GM19025 (cell line): ENCODE data around the gene FOXA3.

Experiments
- ATAC-seq: cut with Tn5 transposase; IDR thresholded peaks from one replicate; pipeline ENCODE4 v1.9.1; 2021; ENCODE audit warnings: mild to moderate bottlenecking, low read depth, moderate library complexity; ENCODE audit not compliant: unreplicated experiment

The FOXA3 gene

GRCh38 chr19:45872095-45872919 is 8.2 kb downstream of the FOXA3 start:
- ATAC-seq: no peak

DNA sequence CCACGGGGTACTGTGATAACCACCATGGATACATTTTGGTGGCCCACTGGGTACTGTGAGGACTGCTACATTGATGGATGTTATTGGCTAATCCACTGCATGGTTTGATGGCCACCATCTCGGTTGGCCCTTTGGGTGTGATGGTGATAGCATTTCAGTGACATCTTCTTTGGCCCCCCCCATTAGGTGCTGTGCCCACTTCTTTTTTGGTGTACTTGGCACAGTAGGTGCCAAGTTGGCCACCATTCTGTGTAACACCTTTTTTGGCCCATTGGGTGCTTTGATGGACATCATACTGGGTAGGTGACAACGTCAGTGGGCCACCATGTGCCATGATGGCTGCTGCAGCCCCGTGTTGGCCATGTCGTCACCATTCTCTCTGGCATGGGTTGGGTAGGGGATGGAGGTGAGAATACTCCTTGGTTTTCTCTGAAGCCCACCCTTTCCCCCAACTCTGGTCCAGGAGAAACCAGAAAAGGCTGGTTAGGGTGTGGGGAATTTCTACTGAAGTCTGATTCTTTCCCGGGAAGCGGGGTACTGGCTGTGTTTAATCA is 9.2 kb downstream of the FOXA3 start:
- no peak for ATAC-seq

- no peak for ATAC-seq
Measured at GRCh38 chr19:45874620-45874966, 10.5 kb downstream of the FOXA3 start.

DNA sequence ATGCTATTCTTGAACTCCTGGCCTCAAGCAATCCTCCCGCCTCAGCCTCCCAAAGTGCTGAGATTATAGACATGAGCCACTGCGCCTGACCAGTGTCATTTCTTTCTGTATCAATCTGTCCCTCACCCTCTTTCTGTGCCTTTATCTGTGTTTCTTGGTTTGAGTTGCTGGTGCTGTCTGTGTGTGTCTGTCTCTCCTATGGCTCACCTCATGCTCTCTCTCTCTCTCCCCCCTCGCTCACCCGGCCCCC is 12.0 kb downstream of the FOXA3 start:
- ATAC-seq: no peak

DNA sequence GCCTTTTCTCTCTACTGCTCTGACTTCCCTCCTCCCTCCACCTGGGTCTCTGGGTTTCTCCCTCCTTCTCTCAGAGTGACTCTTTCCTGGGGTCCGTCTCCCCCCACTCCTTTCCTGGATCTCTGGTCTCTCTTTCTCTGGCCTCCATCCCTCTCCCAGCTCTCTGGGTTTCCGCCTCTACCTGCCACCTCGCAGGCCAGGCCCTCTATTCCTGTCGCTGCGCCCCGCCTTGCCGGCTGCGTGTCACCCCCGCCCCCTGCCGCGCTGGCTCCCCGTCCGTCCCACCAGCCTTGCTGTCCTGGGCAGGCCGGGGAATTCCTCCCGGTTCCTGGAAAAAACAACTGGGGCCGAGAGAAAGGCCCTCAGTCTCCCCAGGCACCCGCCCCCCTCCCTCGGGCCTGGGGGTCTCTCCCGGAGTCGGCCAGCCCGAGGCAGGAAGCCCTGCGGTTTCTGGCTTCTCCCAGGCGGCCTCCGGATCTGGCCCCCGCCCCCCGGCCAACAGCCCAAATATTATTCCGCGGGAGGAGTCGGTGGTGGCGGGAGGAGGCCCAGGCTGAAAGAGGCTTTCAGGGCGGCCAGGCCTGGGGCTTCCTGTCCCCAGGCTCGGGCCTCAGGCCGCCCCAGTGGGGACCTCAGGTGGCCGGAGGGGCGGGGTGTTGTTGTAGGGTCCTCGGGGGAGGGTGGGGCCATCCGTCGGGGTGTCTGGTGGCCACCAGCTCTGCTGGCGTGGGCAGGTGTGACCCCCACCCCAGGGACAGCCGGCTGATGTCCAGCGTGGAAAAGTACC is 12.5 kb downstream of the FOXA3 start:
- ATAC-seq: no peak

- ATAC-seq: no peak
Measured at GRCh38 chr19:45878043-45878794, 14.1 kb downstream of the FOXA3 start.

DNA sequence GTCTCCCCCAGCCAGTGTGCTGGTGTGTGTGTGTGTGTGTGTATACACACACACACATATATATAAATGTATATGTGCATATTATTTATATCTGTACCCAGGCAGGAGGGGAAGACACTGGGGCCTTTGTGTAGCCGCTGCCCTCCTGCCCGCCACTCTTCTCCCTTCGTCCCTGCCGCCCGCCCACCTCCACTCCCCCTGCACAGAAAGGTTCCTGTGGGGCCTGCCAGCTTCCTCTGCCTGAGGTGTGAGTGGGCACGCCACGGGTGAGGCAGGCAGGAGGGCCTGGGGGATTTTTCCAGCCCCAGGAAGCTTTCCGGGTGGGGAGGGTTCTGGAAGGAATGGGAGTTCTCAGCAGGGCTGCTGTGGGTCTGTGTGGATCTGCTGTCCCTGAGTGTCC is 14.9 kb downstream of the FOXA3 start:
- no peak for ATAC-seq

DNA sequence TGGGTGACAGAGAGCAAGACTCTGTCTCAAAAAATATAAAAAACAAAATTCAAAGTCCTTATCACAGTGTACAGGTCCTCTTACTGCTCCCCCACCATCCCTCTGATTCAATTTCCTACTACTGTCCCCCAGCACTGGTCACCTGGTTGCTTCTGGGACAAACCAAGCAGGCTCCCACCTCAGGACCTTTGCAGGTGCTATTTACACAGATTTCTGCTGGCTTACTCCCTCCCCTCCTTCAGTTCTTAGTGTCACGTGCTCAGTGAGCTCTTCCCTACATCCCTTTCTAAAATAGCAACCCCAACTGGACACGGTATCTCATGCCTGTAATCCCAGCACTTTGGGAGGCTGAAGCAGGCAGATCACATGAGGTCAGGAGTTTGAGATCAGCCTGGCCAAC is 15.8 kb downstream of the FOXA3 start:
- ATAC-seq: no peak

DNA sequence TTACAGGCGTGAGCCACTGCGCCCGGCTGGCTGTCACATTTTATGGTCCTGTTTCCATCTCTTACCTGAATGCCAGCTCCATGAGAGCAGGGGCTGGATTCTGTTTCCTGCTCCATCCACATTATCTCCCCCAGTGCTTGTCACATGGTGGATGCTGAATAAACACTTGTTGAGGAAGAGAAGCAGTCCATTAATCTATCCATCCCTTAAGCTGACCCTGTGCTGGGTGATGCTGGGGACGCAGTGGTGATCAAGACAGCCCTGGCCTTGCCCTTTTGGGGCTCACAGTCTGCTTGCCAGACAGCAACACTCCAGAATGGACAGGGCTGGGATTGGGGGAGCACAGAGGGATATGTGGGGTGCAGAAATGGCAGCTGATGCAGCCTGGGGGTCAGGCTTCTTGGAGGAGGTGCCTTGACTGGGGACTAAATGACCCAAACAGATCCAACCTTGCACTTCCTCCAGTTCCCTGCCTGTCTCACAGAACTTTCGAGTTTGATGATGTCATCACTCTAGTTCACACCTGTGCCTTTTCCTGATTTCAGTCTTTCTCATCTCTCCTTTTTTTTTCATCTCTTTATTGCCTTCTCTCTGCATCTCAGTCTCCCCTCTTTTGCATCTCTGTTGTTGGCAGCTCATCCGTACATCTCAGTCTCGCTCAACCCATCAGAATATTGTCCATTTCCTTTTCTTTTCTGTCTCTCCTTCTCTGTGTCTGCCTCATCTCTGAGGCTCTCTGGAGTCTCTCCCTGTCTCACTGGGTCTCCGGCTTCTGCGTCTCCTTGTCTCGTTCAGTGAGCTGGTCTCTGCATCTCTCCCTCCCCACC is 17.2 kb downstream of the FOXA3 start:
- no peak for ATAC-seq

DNA sequence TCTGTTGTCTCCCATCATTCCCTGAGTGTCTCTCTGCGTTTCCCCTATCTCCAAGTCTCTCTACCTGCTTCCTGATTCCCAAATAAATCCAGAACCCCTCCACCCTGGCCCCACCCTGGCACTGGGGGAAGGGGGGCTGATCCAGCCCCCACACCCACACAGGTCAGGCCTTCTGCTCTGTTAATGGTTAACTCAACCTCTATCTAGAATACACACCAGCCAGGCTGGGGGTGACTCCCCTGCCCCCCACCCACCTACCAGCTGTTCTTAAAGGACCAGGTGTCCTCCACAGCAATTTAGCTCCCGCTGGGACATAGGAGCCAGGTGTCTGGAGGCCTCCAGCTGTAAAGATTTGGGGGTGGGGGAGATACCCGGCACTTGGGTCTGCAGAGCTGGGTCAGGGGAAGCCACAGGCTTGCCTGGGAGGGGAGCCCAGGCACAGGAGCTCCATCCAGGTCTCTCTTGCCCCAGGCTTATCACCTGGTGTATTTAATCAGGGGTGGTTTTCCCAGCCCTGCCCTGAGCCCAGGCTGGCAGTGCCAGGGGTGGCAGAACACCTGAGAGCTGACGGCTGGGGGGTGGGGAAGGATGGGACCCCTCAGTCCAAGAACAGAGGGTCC is 17.9 kb downstream of the FOXA3 start:
- ATAC-seq: no peak

DNA sequence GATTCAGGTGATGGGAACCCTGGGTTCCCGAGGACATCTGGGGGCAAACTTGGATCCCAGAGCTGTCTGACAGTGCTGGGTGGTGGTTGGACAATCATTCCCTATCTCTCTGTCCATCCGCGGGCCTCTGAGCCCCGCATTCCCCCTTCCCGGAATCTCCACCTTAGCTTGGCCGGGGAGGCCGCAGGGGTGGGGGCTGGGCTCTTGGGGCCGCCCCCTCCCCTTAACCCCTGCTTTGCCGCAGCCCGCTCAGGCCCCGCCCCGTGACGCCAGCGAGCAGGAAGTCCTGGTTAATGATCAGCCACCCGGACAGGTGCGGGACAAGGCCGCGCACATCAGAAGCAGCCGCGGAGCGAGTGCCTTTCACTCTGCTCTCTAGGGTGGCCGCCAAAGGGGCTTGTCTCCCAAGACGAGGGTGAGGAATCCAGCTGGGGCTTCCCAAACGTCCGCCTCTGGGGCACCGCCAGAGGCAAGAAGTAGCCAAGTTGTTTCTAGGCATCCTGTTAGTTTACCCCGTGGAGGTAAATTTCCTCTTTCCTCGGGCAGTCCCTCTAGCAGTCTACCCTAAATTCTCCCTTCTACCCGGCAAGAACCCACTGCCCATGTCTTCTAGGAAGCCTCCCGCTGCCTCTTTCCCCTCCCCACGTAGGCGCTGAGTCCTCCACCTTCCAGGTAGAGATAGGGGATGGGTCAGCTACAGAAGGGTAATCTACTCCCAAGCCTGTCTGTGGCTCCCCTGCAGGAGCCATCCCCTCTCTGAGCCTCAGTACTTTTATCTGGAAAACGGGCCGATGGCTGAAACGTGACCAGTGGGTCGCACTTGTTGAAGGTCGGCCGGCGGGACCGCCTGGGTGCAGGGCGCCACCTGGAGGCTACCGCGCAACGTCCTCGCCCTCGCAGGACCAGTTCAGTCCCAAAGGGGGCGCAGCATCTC is 18.8 kb downstream of the FOXA3 start:
- no peak for ATAC-seq

- ATAC-seq: no peak
Measured at GRCh38 chr19:45883586-45883880, 19.4 kb downstream of the FOXA3 start.

- ATAC-seq: no peak
Measured at GRCh38 chr19:45883881-45884681, 20.0 kb downstream of the FOXA3 start.

DNA sequence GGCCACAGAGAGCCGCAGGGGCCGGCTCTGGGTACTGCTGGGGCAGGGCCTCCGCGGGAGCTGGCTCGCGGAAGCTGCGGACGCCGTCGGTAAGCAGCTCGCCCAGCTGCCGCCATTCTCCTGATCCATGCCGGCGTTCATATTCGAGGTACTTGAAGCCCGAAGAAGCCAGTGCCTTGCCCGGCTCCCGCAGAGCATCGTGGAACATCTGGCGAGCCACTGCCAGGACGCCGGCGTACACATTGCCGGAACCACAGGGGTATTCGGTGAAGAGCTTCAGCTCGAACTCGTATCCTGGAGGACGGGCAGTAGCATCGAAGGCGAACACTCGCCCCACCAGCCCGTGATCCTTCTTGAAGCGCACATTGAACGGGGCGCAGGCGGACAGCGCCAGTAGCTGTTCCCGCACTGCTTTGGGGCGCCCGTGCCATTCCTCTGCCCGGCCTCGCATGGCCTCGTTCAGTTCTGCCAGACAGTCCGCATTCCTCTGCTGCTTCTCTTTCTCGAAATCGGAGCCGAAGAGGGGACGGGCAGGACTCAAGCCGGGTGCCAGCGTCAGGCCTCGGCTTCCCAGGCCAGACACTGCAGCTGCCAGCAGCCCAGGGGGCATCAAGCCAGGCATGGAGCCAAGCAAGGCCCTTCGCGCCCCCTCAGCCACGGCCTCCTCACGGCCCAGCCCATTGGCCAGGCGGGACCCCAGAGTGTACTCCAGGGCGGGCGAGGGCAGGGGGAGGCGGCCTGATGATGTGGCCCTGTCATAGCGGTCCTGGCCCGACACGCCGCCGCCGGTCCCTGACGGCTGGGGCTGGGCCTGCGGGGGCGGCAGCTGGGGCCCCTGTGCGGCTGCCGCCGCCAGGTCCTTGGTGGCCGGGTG is 20.8 kb downstream of the FOXA3 start:
- peak; percentile 2 for ATAC-seq

- peak; percentile 45 for ATAC-seq
Measured at GRCh38 chr19:45885556-45886426, 21.7 kb downstream of the FOXA3 start, which contains the start of gene IRF2BP1. IRF2BP1 (minus strand) TSS chr19:45886141; CDS start chr19:45885774, 367 bp downstream.
